Spleen (tissue), 11 donors: ENCODE results near the gene TEFM. TPM values are rescaled to one million over a fixed set of nuclear protein-coding genes. Genes with fewer than 3 reads are reported as not detected.
A peak's percentile ranks its signal among the peaks of the same experiment; 100 is the strongest.

ENCODE experiments used
- DNase-seq: peaks from one replicate; pipeline ENCODE4 v3.0.0-alpha.2; 2020
- H3K27ac ChIP-seq, 8 donors: fragments of 200-600 bp; sonication (generic) in 7 of 8; 1 replicate in 4 of 8; 2 replicates in 4 of 8; pipeline versions ENCODE4 v1.5.0 to v1.8.0; 2016 to 2021; ENCODE audit warnings: inconsistent platforms in 4 of 8, mild to moderate bottlenecking in 4 of 8, moderate library complexity in 1 of 8
- H3K27me3 ChIP-seq, 7 donors: fragments of 200-600 bp; sonication (generic) in 6 of 7; replicated peaks in 1 of 7; 1 replicate in 4 of 7; 2 replicates in 3 of 7; pipeline versions ENCODE4 v1.5.0 to v1.8.0; 2016 to 2021; ENCODE audit warnings: inconsistent platforms in 3 of 7, mild to moderate bottlenecking in 1 of 7
- H3K36me3 ChIP-seq, 6 donors: fragments of 200-600 bp; sonication (generic) in 5 of 6; 1 replicate in 4 of 6; 2 replicates in 2 of 6; pipeline versions ENCODE4 v1.5.0 to v1.8.0; 2016 to 2021; ENCODE audit warnings: inconsistent platforms in 2 of 6
- H3K4me1 ChIP-seq, 6 donors: fragments of 200-600 bp; sonication (generic) in 5 of 6; 1 replicate in 3 of 6; 2 replicates in 3 of 6; pipeline versions ENCODE4 v1.5.0 to v1.8.0; 2016 to 2021; ENCODE audit warnings: inconsistent platforms in 3 of 6
- H3K4me3 ChIP-seq, 8 donors: fragments of 200-600 bp; sonication (generic) in 7 of 8; 1 replicate in 4 of 8; 2 replicates in 4 of 8; pipeline versions ENCODE4 v1.5.0 to v1.8.0; 2016 to 2021; ENCODE audit warnings: inconsistent platforms in 4 of 8, mild to moderate bottlenecking in 4 of 8, moderate library complexity in 2 of 8
- H3K9me3 ChIP-seq, 8 donors: fragments of 200-600 bp; sonication (generic) in 7 of 8; 1 replicate in 4 of 8; 2 replicates in 4 of 8; pipeline versions ENCODE4 v1.5.0 to v1.8.0; 2016 to 2021; ENCODE audit warnings: inconsistent platforms in 4 of 8
- POLR2A ChIP-seq, 3 donors: fragments of 450-650 bp; IDR thresholded peaks; one replicate each; pipeline ENCODE4 v1.5.1; 2017; ENCODE audit warnings: antibody characterized with exemption in 3 of 3, mild to moderate bottlenecking in 1 of 3
- POLR2AphosphoS5 ChIP-seq, 3 donors: sonication (generic); formaldehyde crosslinking; IDR thresholded peaks; one replicate each; pipeline ENCODE4 v1.5.1; 2017; ENCODE audit warnings: antibody characterized with exemption in 3 of 3
- WGBS, 5 donors: extraction: QIAGEN DNeasy Blood & Tissue Kit in 3 of 5; methylation state at CpG; one replicate each; pipeline versions ENCODE4 v1.1.5 to v1.1.7; 2013 to 2018; 5-methylcytosine and 5-hydroxymethylcytosine counted together
- intact Hi-C: fragments of 100-400 bp; cut with DNase I; formaldehyde crosslinking; loops from one replicate; pipeline ENCODE4 v1.15.0; 2023; ENCODE audit warnings: low total_unique reads
- polyA plus RNA-seq, 3 donors: library from polyadenylated mRNA; stranded (reverse); fragments of 200-250 nt; gene quantifications; one replicate each; pipeline ENCODE4 v1.2.1, GENCODE V29; 2013
- total RNA-seq, 7 donors: library from RNA; depleted of rRNA in 3 of 7; stranded (reverse); fragments of >200 nt in 3 of 7; fragmentation: NEBNext Ultra II Directional in 4 of 7; extraction: Animal tissue kit (Norgen Biotek cat#: 25700) in 4 of 7; gene quantifications; one replicate each; pipeline versions ENCODE4 v1.1.0 to v1.2.1, GENCODE V29; 2016 to 2021
- TF ChIP-seq, protein P1 (sequence below), 11 experiments: fragments of 200-600 bp in 7 of 11; fragments of 450-650 bp in 4 of 11; sonication (generic) in 4 of 11; IDR thresholded peaks in 8 of 11; conservative IDR thresholded peaks in 3 of 11; 1 replicate in 7 of 11; 2 replicates in 4 of 11; pipeline versions ENCODE4 v1.4.0 to v1.8.0; 2016 to 2021; ENCODE audit warnings: antibody characterized with exemption in 11 of 11, inconsistent platforms in 4 of 11, mild to moderate bottlenecking in 1 of 11
- donor health status: healthy with polysubstance abuse.
- donor health status: DM: no; HTN: no; CAD: no; lungs with moderate emphysema.
- donor health status: DM: no; HTN: no; CAD: no.
- donor health status: Bipolar disorder and iron deficiency.
- donor health status: healthy.
- donor health status: DM: no; HTN: no; CAD: no.
- donor health status: DM: yes; HTN: yes; CAD: no.

Gene TEFM
- total and polyA plus RNA-seq, 10 donors = 8.4 to 33.4 (median 17.2) TPM

DNA sequence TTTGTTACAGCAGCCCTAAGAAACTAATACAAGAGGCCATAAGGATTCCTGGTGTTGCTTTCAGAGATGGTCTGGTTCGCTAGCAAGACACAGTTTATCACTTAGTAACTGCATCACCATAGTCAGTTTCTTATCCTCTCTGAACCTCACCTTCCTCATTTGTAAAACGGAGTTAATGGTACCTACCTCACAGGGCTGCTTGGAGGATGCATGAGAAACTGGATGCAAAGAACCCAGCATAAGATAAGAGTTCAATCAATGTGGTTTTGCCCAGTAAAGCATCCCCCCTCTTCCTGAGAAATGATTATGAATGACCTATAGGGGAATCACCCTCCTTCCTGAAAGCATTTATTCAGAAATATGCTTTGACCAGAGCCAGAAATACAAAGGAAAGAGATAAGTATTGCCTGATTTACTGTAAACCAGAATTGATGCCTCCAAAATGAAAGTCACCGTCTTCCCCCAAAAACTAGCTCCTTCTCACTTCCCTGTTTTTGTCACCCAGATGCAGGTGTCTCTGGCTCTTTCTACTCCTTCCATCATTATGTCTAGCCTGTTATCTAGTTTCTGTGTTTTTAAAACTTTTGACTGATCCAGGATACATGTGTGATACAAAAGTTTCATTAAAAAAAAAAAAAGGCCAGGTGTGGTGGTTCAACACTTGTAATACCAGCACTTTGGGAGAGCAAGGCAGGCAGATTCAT is 2.8 kb upstream of the TEFM start:
- Histone ChIP-seq H3K4me1 (peaks cover 15 to 50% (median 29%) of the 10 kb centered on the region in 6 donors), H3K36me3 (peaks cover 0 to 8% (median 0%) of the 10 kb centered on the region in 6 donors), H3K9me3 (no peaks in the 10 kb centered on the region), H3K4me3 (no peak overlapping the region), H3K27me3 (no peaks in the 10 kb centered on the region), H3K27ac (peak overlapping the region in 1 of 8 donors; percentile 11)
- intact Hi-C loops = loop anchor here (5.0 to 10.0 kb wide), 2 partner anchors 58 to 306 kb away; no protein-coding TSS in a partner anchor
- no peak for TF ChIP-seq POLR2A (IDR thresholded peaks at IDR 0.05)
- TF ChIP-seq POLR2AphosphoS5 (IDR thresholded peaks at IDR 0.05) = no peak
- TF ChIP-seq, protein P1, sequence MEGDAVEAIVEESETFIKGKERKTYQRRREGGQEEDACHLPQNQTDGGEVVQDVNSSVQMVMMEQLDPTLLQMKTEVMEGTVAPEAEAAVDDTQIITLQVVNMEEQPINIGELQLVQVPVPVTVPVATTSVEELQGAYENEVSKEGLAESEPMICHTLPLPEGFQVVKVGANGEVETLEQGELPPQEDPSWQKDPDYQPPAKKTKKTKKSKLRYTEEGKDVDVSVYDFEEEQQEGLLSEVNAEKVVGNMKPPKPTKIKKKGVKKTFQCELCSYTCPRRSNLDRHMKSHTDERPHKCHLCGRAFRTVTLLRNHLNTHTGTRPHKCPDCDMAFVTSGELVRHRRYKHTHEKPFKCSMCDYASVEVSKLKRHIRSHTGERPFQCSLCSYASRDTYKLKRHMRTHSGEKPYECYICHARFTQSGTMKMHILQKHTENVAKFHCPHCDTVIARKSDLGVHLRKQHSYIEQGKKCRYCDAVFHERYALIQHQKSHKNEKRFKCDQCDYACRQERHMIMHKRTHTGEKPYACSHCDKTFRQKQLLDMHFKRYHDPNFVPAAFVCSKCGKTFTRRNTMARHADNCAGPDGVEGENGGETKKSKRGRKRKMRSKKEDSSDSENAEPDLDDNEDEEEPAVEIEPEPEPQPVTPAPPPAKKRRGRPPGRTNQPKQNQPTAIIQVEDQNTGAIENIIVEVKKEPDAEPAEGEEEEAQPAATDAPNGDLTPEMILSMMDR (IDR thresholded peaks at IDR 0.05 in 8 of 11, conservative IDR thresholded peaks at IDR 0.05 in 3 of 11) = no peak
- 55 to 73% (median 71%) methylated on average over 3 of the region's 3 CpGs for WGBS, 5 donors
- DNase-seq = no peak

DNA sequence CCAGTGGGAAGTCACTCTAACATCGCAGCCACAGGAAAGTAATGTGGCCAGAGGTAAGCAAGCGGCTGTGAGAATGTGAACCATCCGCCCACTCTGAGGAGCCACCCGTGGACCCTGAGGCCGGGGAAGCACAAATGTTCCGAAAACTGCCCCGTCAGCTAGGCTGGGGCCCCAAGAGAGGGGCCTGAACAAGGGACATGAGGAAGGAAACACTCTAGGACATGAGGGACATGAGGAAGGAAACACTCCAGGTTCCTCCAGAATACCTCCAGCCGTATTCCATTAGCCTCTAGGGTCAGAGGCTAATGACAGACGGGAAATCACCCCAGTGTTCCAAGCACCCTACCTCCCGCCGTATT is 317 bp downstream of the TEFM start:
- WGBS, 5 donors = 0 to 2% (median 1%) methylated on average over 10 to 11 of the region's 11 CpGs
- no peak for TF ChIP-seq POLR2A (IDR thresholded peaks at IDR 0.05)
- no peak for TF ChIP-seq POLR2AphosphoS5 (IDR thresholded peaks at IDR 0.05)
- TF ChIP-seq, protein P1 (IDR thresholded peaks at IDR 0.05 in 8 of 11, conservative IDR thresholded peaks at IDR 0.05 in 3 of 11) = no peak
- Histone ChIP-seq H3K4me3 (peak overlapping the region; percentile 65 to 90 (median 70)), H3K4me1 (peaks cover 15 to 75% (median 37%) of the 10 kb centered on the region in 6 donors), H3K36me3 (peaks cover 0 to 39% (median 5%) of the 10 kb centered on the region in 6 donors), H3K27me3 (no peaks in the 10 kb centered on the region), H3K27ac (peak overlapping the region; percentile 82 to 93 (median 86)), H3K9me3 (no peaks in the 10 kb centered on the region)
- no peak for DNase-seq
- intact Hi-C loops = loop anchor here (5.0 to 10.0 kb wide), 2 partner anchors 62 to 309 kb away; no protein-coding TSS in a partner anchor

DNA sequence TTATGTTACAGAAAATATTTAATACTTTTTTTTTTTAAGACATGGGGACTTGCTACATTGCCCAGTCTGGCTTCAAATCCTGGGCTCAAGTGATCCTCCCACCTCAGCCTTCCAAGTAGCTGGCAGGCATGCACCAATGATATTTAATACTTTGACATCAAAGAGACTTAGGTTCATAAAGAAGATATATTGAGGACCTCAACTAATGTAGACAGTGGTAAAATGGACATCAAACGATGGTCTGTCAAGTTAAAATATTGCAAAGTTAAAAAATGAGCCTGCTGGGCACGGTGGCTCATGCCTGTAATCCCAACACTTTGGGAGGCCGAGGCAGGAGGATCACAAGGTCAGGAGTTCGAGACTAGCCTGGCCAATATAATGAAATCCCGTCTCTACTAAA is 8.7 kb downstream of the TEFM start:
- no peak for DNase-seq
- peaks cover 0 to 98% (median 38%) of the 10 kb centered on the region in 6 donors for H3K36me3 ChIP-seq
- 87 to 96% (median 93%) methylated on average over 5 of the region's 5 CpGs for WGBS, 5 donors

DNA sequence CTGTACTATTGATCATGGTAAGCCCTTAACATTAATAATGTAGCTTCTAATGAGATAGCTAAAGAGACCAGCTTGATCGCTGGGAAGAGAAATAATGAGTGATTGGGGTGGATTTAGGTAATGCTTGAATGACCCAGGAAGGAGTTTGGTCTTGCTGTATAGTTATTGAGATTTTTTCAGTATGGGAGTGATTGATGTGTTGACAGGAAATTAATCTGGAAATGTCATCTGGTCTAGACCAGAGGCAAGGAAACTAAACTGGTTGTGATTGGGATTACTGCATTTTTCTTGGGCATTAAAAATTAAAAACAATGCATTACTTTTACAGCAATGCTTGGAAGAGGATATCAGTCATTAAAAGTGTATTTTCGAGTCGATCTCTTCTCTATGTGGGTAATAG is 11.8 kb downstream of the TEFM start:
- no peak overlapping the region for H3K4me3 ChIP-seq
- no peak for DNase-seq
- H3K9me3 ChIP-seq = no peaks in the 10 kb centered on the region
- peaks cover 0 to 87% (median 27%) of the 10 kb centered on the region in 6 donors for H3K36me3 ChIP-seq
- H3K4me1 ChIP-seq = no peaks in the 10 kb centered on the region
- no peaks in the 10 kb centered on the region for H3K27me3 ChIP-seq
- no peak overlapping the region for H3K27ac ChIP-seq
- TF ChIP-seq POLR2A (IDR thresholded peaks at IDR 0.05) = no peak
- no peak for TF ChIP-seq POLR2AphosphoS5 (IDR thresholded peaks at IDR 0.05)
- intact Hi-C loops = no loop called here
- 92 to 99% (median 93%) methylated on average over 3 of the region's 3 CpGs for WGBS, 5 donors

More for the DNA sequence above, 8.7 kb downstream of the TEFM start:
- Histone ChIP-seq H3K27me3 (no peaks in the 10 kb centered on the region), H3K4me3 (no peak overlapping the region), H3K27ac (no peak overlapping the region), H3K4me1 (peaks cover 0 to 18% (median 5%) of the 10 kb centered on the region in 6 donors), H3K9me3 (no peaks in the 10 kb centered on the region)
- intact Hi-C loops = no loop called here
- TF ChIP-seq POLR2AphosphoS5 (IDR thresholded peaks at IDR 0.05) (no peak), POLR2A (IDR thresholded peaks at IDR 0.05) (no peak)
- TF ChIP-seq, protein P1 (IDR thresholded peaks at IDR 0.05 in 8 of 11, conservative IDR thresholded peaks at IDR 0.05 in 3 of 11) = no peak
